GM10248 (cell line): ENCODE results near the gene ZBTB47.

Experiments used
- CTCF ChIA-PET: fragments of 300-600 bp; sonication (Branson Sonifier 250); formaldehyde crosslinking; extraction: SDS; loops from one replicate; lab custom pipeline; 2021; ENCODE audit warnings: antibody characterized with exemption; lab: Yijun Ruan, JAX
- POLR2A ChIA-PET: fragments of 350-650 bp; sonication (Branson Sonifier 250); formaldehyde crosslinking; extraction: SDS; loops from one replicate; lab custom pipeline; 2020; ENCODE audit warnings: antibody characterized with exemption; lab: Yijun Ruan, JAX
- DNase-seq: peaks from one replicate; pipeline ENCODE4 v3.0.0; 2012; ENCODE audit errors: extremely low spot score
- TF ChIP-seq, protein P1 (sequence below): IDR thresholded peaks from 2 replicates; pipeline ENCODE4 v1.5.1; 2012; ENCODE audit warnings: mild to moderate bottlenecking, low read depth; ENCODE audit errors: extremely low read depth, missing control alignments, control extremely low read depth

The ZBTB47 gene

DNA sequence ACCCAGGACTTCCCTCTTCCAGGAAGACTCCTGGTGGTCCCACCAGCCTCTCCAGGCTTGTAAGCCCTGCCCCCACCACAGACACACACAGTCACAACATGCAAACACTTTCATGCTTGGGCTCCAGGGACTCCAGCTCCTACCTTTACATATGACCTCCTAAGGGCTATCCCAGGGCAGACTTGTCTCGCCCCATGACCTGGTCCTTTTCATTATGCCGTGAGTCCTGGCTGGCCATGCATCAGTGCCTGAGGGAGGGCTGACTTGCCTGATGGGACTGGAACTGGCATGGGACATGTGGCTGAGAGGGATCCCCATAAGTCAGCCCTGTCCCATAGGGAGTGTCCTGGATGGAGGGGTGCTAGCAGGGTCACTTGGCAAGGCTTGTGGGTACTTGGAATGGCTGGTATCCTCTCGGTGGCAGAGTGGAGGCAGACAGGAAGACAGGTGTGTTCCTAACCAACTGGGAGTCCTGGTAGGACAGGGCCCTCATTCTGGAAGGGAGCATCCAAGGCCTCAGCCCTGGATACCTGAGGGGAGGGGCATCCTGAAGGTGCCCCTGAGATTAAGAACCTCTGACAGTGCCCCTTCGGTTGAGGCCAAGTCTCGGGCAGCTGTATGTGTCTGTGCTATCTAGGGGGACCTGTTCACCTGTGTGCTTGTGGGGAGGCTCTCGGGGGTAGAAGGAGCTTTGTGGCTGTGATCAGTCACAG lies 49.6 kb downstream of the ZBTB47 start:
- POLR2A ChIA-PET, result no interaction called here
- TF ChIP-seq, protein P1, sequence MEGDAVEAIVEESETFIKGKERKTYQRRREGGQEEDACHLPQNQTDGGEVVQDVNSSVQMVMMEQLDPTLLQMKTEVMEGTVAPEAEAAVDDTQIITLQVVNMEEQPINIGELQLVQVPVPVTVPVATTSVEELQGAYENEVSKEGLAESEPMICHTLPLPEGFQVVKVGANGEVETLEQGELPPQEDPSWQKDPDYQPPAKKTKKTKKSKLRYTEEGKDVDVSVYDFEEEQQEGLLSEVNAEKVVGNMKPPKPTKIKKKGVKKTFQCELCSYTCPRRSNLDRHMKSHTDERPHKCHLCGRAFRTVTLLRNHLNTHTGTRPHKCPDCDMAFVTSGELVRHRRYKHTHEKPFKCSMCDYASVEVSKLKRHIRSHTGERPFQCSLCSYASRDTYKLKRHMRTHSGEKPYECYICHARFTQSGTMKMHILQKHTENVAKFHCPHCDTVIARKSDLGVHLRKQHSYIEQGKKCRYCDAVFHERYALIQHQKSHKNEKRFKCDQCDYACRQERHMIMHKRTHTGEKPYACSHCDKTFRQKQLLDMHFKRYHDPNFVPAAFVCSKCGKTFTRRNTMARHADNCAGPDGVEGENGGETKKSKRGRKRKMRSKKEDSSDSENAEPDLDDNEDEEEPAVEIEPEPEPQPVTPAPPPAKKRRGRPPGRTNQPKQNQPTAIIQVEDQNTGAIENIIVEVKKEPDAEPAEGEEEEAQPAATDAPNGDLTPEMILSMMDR, result no peak
- CTCF ChIA-PET, result no interaction called here

DNA sequence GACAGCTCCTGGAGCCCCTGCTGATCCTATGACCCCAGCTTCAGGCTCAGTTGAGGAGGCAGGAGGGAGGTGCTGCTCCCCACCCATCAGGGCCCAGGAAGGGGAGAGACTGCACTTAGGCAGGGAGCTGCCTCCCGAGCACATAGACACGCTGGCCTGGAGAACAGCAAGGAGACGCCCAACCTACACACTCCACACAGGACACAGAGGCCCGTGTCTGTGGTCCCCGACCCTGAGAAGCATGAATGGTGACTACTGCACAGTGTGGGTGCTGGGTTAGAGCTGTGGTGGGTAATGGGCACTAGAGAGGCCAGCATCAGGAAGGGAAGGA lies 50.2 kb downstream of the ZBTB47 start:
- no peak for DNase-seq
- CTCF ChIA-PET, result no interaction called here
- TF ChIP-seq, protein P1, result no peak
- POLR2A ChIA-PET, result no interaction called here

More for the DNA sequence above, 49.6 kb downstream of the ZBTB47 start:
- no peak for DNase-seq

DNA sequence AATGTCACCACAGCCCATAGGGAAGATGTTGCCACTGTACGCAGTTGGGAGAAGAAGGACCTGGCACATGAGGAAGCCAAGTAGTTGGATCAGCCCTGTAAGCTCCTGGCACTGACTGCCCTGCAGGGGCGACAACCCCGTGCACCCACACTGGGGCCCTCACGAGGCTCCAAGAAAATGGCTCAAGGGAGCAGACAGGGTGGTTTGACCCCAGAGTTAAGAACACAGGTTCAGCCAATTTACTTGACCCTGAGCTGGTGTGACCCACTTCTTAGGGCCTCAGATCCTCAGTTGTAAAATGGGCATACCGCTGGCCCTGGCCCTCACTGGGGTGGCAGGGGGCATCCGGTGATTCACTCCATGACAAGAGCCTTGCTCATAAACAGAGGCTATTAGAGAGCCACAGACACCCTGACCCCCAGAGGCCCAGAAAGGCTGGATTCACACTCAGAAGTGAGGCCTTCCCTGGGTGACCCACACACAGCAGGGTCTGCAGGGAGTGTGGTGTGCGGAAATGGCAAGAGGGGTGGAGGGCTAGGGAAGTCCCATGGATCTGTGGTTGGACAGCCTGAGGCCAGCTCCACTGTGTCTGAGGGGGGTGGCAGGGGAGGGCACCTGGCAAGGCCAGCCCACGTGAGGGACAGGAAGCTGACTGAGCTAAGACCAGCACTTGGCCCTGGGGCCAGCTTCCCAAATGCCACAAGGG lies 50.8 kb downstream of the ZBTB47 start:
- DNase-seq, result no peak
- ChIA-PET CTCF (no interaction called here), POLR2A (no interaction called here)
- TF ChIP-seq, protein P1, result no peak

DNA sequence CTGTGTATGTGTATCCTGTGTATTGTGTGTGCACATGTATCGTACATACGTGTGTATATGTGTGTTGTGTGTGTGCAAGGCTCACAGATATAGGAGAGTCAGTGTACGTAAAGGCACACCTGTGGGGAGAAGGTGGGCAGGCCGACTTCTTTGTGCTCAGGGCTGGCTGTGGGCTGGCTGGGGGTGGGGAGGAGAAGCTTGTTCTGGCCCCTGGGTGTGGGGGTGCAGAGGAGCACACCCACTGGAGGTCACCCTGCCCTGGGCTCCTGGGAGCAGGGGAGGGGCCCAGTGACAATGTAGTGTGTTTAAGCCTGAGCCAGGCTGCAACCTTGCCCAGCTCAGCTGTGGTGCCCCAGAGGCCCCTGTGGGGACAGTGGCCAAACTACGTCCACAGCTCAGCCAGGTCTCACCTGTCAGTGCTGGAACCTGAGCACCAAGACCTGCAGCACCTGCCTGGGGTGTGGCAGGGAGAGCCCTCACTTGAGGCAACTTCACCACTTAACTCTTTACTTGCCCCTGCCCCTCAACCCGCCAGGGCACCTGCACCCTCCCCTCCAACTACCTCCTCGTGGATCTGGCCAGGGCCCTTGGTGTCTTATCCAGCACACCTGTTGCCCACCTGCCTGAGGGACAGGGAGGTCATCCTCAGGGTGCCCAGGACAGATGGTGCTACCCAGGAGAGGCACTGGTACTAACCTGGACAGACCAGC lies 51.7 kb downstream of the ZBTB47 start:
- POLR2A ChIA-PET, result no interaction called here
- DNase-seq, result no peak
- TF ChIP-seq, protein P1, result no peak
- CTCF ChIA-PET, result no interaction called here

DNA sequence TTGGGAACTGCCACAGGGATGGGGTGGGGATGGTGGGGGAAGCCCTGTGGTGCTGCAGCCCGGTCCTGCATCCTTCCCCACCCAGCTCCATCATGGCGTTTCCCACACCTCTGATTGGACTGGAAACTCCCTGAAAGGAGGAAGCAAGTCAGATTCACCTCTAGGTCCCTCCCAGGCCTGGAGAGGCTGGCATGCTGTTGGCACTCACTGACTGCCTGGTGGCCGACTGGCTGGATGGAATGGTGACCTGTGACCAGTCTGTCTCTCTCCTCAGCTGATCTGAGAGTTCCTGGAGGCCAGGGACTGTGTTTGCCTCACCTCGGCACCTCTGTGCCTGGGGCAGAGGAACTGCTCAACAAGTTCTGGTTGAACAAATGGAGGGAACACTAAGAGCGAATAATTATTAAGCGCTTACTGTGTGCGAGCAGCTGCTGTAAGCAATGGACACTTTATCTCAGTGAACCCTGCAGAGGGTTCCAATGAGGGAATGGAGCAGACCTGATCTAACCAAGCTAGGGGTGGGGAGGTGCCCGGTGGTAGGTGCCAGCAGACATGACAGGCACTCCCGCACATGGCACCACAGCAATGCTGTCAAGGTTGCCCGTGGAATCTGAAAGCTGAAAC lies 52.6 kb downstream of the ZBTB47 start:
- ChIA-PET CTCF (no interaction called here), POLR2A (no interaction called here)
- no peak for DNase-seq
- TF ChIP-seq, protein P1, result no peak
